Renal pelvis (tissue), 12 donors: ENCODE data around the gene NDEL1. TPM values are rescaled to one million over a fixed set of nuclear protein-coding genes. Genes with fewer than 3 reads are reported as not detected.
"Not testable (repeated sequence)": the region's sequence is repeated elsewhere in the genome, so short reads cannot be mapped to it uniquely, and the experiment has no call there.

ENCODE experiments used
- DNase-seq: peaks from one replicate; pipeline ENCODE4 v3.0.0-alpha.2; 2013
- long read RNA-seq, 16 experiments: transcript quantifications; one replicate each; lab custom pipeline, GENCODE V29; 2026
- polyA plus RNA-seq, 3 donors: library from polyadenylated mRNA; unstranded; fragments of 120-200 nt; gene quantifications; one replicate each; pipeline ENCODE4 v1.2.1, GENCODE V29; 2013; ENCODE audit not compliant: insufficient read length in 3 of 3

NDEL1 gene
- polyA plus RNA-seq, result 10 to 100 TPM; 43.9 to 50.5 (median 46.7) TPM
- long read RNA-seq, donor 1, transcript NDEL1-203 (10 exons, 1,858 nt), result minor isoform, 5 of 170 reads
- long read RNA-seq, donor 1, transcript NDEL1-201 (9 exons, 2,372 nt), result major isoform, 6 of 170 reads
- long read RNA-seq, donor 1, partial matches to known transcripts, result 157 of 170 reads
- long read RNA-seq, donor 1, other reads (novel, unspliced or antisense), result 0 of 170 reads
- long read RNA-seq, donor 2, transcript NDEL1-201 (9 exons, 2,372 nt), result major isoform, 7 of 163 reads
- long read RNA-seq, donor 2, transcript NDEL1-203 (10 exons, 1,858 nt), result minor isoform, 6 of 163 reads
- long read RNA-seq, donor 2, transcript NDEL1-204 (1 exons, 3,927 nt), result minor isoform, 5 of 163 reads
- long read RNA-seq, donor 2, partial matches to known transcripts, result 145 of 163 reads
- long read RNA-seq, donor 2, other reads (novel, unspliced or antisense), result 0 of 163 reads
- long read RNA-seq, donor 3, transcript NDEL1-204 (1 exons, 3,927 nt), result major isoform, 12 of 27 reads
- long read RNA-seq, donor 3, partial matches to known transcripts, result 10 of 27 reads
- long read RNA-seq, donor 3, other reads (novel, unspliced or antisense), result 0 of 27 reads
- long read RNA-seq, donor 4, transcript NDEL1-201 (9 exons, 2,372 nt), result minor isoform, 7 of 24 reads
- long read RNA-seq, donor 4, transcript NDEL1-204 (1 exons, 3,927 nt), result major isoform, 12 of 24 reads
- long read RNA-seq, donor 4, partial matches to known transcripts, result 0 of 24 reads
- long read RNA-seq, donor 4, other reads (novel, unspliced or antisense), result 0 of 24 reads
- long read RNA-seq, donor 5, transcript NDEL1-204 (1 exons, 3,927 nt), result major isoform, 6 of 11 reads
- long read RNA-seq, donor 5, partial matches to known transcripts, result 0 of 11 reads
- long read RNA-seq, donor 5, other reads (novel, unspliced or antisense), result 0 of 11 reads
- long read RNA-seq, donor 6, transcript NDEL1-204 (1 exons, 3,927 nt), result major isoform, 10 of 314 reads
- long read RNA-seq, donor 6, partial matches to known transcripts, result 297 of 314 reads
- long read RNA-seq, donor 6, other reads (novel, unspliced or antisense), result 0 of 314 reads
- long read RNA-seq, donor 7, transcript NDEL1-201 (9 exons, 2,372 nt), result minor isoform, 6 of 32 reads
- long read RNA-seq, donor 7, transcript NDEL1-204 (1 exons, 3,927 nt), result major isoform, 17 of 32 reads
- long read RNA-seq, donor 7, partial matches to known transcripts, result 6 of 32 reads
- long read RNA-seq, donor 7, other reads (novel, unspliced or antisense), result 0 of 32 reads
- long read RNA-seq, donor 8, transcript NDEL1-204 (1 exons, 3,927 nt), result major isoform, 11 of 19 reads
- long read RNA-seq, donor 8, partial matches to known transcripts, result 0 of 19 reads
- long read RNA-seq, donor 8, other reads (novel, unspliced or antisense), result 0 of 19 reads
- long read RNA-seq, donor 9, transcript NDEL1-204 (1 exons, 3,927 nt), result major isoform, 23 of 241 reads
- long read RNA-seq, donor 9, transcript NDEL1-201 (9 exons, 2,372 nt), result minor isoform, 7 of 241 reads
- long read RNA-seq, donor 9, transcript NDEL1-203 (10 exons, 1,858 nt), result minor isoform, 6 of 241 reads
- long read RNA-seq, donor 9, partial matches to known transcripts, result 204 of 241 reads
- long read RNA-seq, donor 9, other reads (novel, unspliced or antisense), result 0 of 241 reads
- long read RNA-seq, donor 10, transcript NDEL1-204 (1 exons, 3,927 nt), result major isoform, 11 of 13 reads
- long read RNA-seq, donor 10, partial matches to known transcripts, result 0 of 13 reads
- long read RNA-seq, donor 10, other reads (novel, unspliced or antisense), result 0 of 13 reads
- long read RNA-seq, donor 11, transcript NDEL1-204 (1 exons, 3,927 nt), result major isoform, 7 of 122 reads
- long read RNA-seq, donor 11, partial matches to known transcripts, result 112 of 122 reads
- long read RNA-seq, donor 11, other reads (novel, unspliced or antisense), result 0 of 122 reads
- long read RNA-seq, donor 12, transcript NDEL1-201 (9 exons, 2,372 nt), result minor isoform, 9 of 27 reads
- long read RNA-seq, donor 12, transcript NDEL1-204 (1 exons, 3,927 nt), result major isoform, 15 of 27 reads
- long read RNA-seq, donor 12, partial matches to known transcripts, result 0 of 27 reads
- long read RNA-seq, donor 12, other reads (novel, unspliced or antisense), result 0 of 27 reads
- long read RNA-seq, donor 13, transcript NDEL1-204 (1 exons, 3,927 nt), result major isoform, 17 of 20 reads
- long read RNA-seq, donor 13, partial matches to known transcripts, result 0 of 20 reads
- long read RNA-seq, donor 13, other reads (novel, unspliced or antisense), result 0 of 20 reads
- long read RNA-seq, donor 14, result 0 reads
- long read RNA-seq, donor 15, result 0 reads
- long read RNA-seq, donor 16, transcript NDEL1-204 (1 exons, 3,927 nt), result major isoform, 11 of 145 reads
- long read RNA-seq, donor 16, transcript NDEL1-203 (10 exons, 1,858 nt), result minor isoform, 5 of 145 reads
- long read RNA-seq, donor 16, partial matches to known transcripts, result 123 of 145 reads
- long read RNA-seq, donor 16, other reads (novel, unspliced or antisense), result 0 of 145 reads

GRCh38 chr17:8435245-8436168, at the start of gene NDEL1:
NDEL1 (plus strand) TSS chr17:8435884; CDS start chr17:8444272, 8,388 bp downstream.
- DNase-seq, result peak; percentile 97

- DNase-seq, result no peak
Observed at GRCh38 chr17:8386841-8387240, 48.8 kb upstream of the NDEL1 start.

- no peak for DNase-seq
Observed at GRCh38 chr17:8387914-8388651, 47.6 kb upstream of the NDEL1 start.

- no peak for DNase-seq
Observed at GRCh38 chr17:8391711-8392110, 44.0 kb upstream of the NDEL1 start.

- DNase-seq, result no peak
Observed at GRCh38 chr17:8392274-8392673, 43.4 kb upstream of the NDEL1 start.

- DNase-seq, result no peak
Observed at GRCh38 chr17:8392674-8393469, 42.8 kb upstream of the NDEL1 start.

- DNase-seq, result no peak
Observed at GRCh38 chr17:8393470-8394231, 42.0 kb upstream of the NDEL1 start.

GRCh38 chr17:8394497-8394896, 41.2 kb upstream of the NDEL1 start:
- not testable (repeated sequence) for DNase-seq

- DNase-seq, result no peak
Observed at GRCh38 chr17:8397636-8398035, 38.0 kb upstream of the NDEL1 start, which contains the start of gene RNF222. RNF222 (minus strand) TSS chr17:8397827; CDS start chr17:8393461, 4,366 bp downstream.

- DNase-seq, result no peak
Observed at GRCh38 chr17:8398980-8399379, 36.7 kb upstream of the NDEL1 start.

- no peak for DNase-seq
Observed at GRCh38 chr17:8401107-8401506, 34.6 kb upstream of the NDEL1 start.

GRCh38 chr17:8402921-8403536, 32.7 kb upstream of the NDEL1 start:
- DNase-seq, result no peak

GRCh38 chr17:8405499-8406016, 30.1 kb upstream of the NDEL1 start:
- no peak for DNase-seq

GRCh38 chr17:8406174-8406573, 29.5 kb upstream of the NDEL1 start:
- DNase-seq, result no peak

GRCh38 chr17:8408371-8408770, 27.3 kb upstream of the NDEL1 start:
- DNase-seq, result no peak
